Fibroblast of pulmonary artery (primary cell): ENCODE data around the gene EMCN.

Experiments used
- DNase-seq: peaks from one replicate; pipeline ENCODE4 v3.0.0-alpha.2; 2010; ENCODE audit warnings: low read depth
- H3K4me3 ChIP-seq: replicated peaks from 2 replicates; pipeline ENCODE4 v1.5.1; 2011; ENCODE audit warnings: low read depth, mild to moderate bottlenecking, control low read depth, low read length, moderate library complexity
- CTCF ChIP-seq: IDR thresholded peaks from 2 replicates; pipeline ENCODE4 v1.5.1; 2011; ENCODE audit warnings: mild to moderate bottlenecking, control low read depth, low read length, inconsistent platforms; ENCODE audit errors: missing control alignments

EMCN gene

DNA sequence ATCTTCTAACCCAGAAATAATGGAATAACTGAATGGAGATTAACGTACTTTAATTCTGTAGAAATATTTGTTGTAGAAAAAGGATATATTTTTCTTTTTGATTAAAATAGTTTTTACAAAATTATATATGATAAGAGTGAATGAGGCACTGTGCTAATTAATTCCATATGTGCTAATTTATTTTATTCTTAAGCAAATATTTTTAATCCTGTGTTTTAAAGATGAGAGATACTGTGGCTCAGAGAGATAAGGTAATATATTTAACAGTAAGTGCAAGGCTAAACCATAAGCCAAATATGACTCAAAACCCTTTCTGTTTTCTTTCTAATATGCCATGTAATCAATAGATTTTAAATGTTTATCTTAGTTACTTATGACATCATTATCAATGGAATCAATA is 88.2 kb downstream of the EMCN start:
- DNase-seq = no peak

GRCh38 chr4:100428051-100428450 is 89.8 kb downstream of the EMCN start:
- TF ChIP-seq CTCF = no peak
- DNase-seq = peak; percentile 82
- H3K4me3 ChIP-seq = no peak overlapping the region

More for the DNA sequence above, 88.2 kb downstream of the EMCN start:
- H3K4me3 ChIP-seq = no peak overlapping the region
- TF ChIP-seq CTCF = no peak

- TF ChIP-seq CTCF = no peak
- no peak overlapping the region for H3K4me3 ChIP-seq
- no peak for DNase-seq
Measured at GRCh38 chr4:100424376-100424775, 93.4 kb downstream of the EMCN start.

- DNase-seq = peak; percentile 43
- no peak overlapping the region for H3K4me3 ChIP-seq
- TF ChIP-seq CTCF = no peak
Measured at GRCh38 chr4:100422894-100423293, 94.9 kb downstream of the EMCN start.

GRCh38 chr4:100421361-100421978 is 96.4 kb downstream of the EMCN start:
- peak; percentile 68 for TF ChIP-seq CTCF
- H3K4me3 ChIP-seq = no peak overlapping the region
- peak; percentile 77 for DNase-seq

DNA sequence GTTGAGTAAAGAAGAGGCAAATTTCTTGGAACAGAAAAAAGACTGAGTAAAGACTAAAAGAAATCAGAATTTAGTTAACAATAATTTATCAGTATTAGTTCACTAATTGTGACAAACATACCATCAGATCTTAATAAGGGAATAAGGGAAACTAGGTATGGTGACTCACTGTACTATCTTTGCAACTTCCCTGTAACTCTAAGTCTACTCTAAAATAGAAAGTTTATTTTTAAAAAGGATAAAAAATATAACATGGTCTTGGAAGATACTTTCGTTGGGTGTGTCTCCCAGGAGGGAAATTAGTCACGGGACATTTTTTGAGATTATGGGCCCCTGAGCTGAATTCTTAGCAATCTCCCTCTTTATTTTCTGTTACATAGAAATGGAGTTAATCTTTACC is 97.3 kb downstream of the EMCN start:
- DNase-seq = no peak
- no peak overlapping the region for H3K4me3 ChIP-seq
- no peak for TF ChIP-seq CTCF

DNA sequence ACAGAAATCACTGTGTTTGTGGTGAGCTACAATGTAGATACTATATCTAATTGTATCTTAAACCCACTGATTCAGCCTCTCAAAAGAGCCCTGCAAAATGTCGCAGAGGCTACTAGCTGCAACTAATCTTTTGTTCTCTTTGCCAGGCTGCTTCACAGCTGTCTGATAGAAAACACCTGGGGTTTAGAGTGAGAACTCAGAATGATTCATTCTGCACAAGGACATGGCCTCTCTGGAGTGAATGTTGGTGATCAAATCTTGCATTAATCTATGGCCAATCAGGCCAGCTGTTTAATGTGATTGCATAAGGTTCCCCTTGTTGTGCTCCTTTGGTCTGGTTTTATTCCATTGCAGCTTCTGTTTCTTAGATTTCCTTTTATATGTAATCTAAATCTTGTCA is 100.3 kb downstream of the EMCN start:
- H3K4me3 ChIP-seq = no peak overlapping the region
- peak; percentile 75 for DNase-seq
- TF ChIP-seq CTCF = no peak
